ENCODE measurements around the gene EFCAB11.

Gene EFCAB11

DNA sequence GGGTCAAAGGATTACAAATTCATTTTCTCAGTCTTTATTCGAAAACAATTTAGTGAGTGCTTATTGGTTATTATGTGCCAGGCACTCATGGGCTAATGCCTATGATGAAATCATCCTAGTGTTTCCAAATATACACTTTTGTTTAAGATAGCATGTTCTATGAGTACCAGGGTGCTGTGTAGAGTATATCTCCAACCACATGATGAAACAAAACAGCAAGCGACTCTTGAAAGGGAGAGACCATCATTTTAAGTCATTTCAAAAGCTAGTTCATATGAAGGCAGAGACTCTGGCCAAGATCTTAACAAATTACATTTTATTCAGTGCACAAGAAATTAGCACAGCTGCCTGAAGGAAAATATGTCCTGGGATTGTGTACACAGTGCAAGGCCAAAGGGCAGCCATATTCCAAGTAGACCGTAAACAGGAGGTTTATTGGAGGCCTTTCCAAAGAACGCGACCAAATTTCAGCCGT, 204.2 kb downstream of the EFCAB11 start:
- TF ChIP-seq, protein P1, sequence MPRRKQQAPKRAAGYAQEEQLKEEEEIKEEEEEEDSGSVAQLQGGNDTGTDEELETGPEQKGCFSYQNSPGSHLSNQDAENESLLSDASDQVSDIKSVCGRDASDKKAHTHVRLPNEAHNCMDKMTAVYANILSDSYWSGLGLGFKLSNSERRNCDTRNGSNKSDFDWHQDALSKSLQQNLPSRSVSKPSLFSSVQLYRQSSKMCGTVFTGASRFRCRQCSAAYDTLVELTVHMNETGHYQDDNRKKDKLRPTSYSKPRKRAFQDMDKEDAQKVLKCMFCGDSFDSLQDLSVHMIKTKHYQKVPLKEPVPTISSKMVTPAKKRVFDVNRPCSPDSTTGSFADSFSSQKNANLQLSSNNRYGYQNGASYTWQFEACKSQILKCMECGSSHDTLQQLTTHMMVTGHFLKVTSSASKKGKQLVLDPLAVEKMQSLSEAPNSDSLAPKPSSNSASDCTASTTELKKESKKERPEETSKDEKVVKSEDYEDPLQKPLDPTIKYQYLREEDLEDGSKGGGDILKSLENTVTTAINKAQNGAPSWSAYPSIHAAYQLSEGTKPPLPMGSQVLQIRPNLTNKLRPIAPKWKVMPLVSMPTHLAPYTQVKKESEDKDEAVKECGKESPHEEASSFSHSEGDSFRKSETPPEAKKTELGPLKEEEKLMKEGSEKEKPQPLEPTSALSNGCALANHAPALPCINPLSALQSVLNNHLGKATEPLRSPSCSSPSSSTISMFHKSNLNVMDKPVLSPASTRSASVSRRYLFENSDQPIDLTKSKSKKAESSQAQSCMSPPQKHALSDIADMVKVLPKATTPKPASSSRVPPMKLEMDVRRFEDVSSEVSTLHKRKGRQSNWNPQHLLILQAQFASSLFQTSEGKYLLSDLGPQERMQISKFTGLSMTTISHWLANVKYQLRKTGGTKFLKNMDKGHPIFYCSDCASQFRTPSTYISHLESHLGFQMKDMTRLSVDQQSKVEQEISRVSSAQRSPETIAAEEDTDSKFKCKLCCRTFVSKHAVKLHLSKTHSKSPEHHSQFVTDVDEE (CRISPR knock-in tag; IDR thresholded peaks at IDR 0.05) = no peak
- ATAC-seq = no peak

DNA sequence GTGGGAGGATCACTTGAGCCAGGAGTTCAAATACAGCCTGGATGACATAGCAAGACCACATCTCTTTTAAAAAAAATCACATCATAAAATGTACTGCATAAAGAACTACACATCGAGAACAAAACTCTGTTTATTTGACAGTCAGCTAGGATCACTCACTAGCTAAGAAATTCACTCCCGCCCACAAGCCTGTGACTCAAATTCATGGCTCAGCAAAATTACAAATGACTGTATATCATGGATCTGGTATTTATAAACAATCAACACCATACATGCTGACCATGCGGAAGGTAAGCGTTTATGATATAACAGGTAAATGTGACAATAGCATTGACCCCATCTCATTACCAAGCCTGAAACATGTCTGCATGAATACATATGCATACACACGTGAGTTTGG, 206.5 kb downstream of the EFCAB11 start:
- TF ChIP-seq ZFP3 (CRISPR knock-in tag; IDR thresholded peaks at IDR 0.05) (no peak), ZNF8 (CRISPR knock-in tag; IDR thresholded peaks at IDR 0.05) (no peak), ZNF70 (CRISPR knock-in tag; IDR thresholded peaks at IDR 0.05) (no peak), ZFP30 (CRISPR knock-in tag; IDR thresholded peaks at IDR 0.05) (no peak), ZNF565 (CRISPR knock-in tag; conservative IDR thresholded peaks at IDR 0.05; ENCODE audit: low read depth) (no peak), PPARA (CRISPR knock-in tag; IDR thresholded peaks at IDR 0.05; ENCODE audit: borderline replicate concordance) (no peak), ESRRG (CRISPR knock-in tag; IDR thresholded peaks at IDR 0.05) (no peak), TOX (CRISPR knock-in tag; IDR thresholded peaks at IDR 0.05; ENCODE audit: borderline replicate concordance) (no peak), CSDC2 (CRISPR knock-in tag; IDR thresholded peaks at IDR 0.05) (no peak), ZC3H10 (CRISPR knock-in tag; IDR thresholded peaks at IDR 0.05) (no peak), BACH2 (CRISPR knock-in tag; IDR thresholded peaks at IDR 0.05; ENCODE audit: borderline replicate concordance) (no peak)
- TF ChIP-seq, protein P2, sequence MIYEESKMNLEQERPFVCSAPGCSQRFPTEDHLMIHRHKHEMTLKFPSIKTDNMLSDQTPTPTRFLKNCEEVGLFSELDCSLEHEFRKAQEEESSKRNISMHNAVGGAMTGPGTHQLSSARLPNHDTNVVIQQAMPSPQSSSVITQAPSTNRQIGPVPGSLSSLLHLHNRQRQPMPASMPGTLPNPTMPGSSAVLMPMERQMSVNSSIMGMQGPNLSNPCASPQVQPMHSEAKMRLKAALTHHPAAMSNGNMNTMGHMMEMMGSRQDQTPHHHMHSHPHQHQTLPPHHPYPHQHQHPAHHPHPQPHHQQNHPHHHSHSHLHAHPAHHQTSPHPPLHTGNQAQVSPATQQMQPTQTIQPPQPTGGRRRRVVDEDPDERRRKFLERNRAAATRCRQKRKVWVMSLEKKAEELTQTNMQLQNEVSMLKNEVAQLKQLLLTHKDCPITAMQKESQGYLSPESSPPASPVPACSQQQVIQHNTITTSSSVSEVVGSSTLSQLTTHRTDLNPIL (CRISPR knock-in tag; IDR thresholded peaks at IDR 0.05; ENCODE audit: low read depth) = no peak
- TF ChIP-seq, protein P3, sequence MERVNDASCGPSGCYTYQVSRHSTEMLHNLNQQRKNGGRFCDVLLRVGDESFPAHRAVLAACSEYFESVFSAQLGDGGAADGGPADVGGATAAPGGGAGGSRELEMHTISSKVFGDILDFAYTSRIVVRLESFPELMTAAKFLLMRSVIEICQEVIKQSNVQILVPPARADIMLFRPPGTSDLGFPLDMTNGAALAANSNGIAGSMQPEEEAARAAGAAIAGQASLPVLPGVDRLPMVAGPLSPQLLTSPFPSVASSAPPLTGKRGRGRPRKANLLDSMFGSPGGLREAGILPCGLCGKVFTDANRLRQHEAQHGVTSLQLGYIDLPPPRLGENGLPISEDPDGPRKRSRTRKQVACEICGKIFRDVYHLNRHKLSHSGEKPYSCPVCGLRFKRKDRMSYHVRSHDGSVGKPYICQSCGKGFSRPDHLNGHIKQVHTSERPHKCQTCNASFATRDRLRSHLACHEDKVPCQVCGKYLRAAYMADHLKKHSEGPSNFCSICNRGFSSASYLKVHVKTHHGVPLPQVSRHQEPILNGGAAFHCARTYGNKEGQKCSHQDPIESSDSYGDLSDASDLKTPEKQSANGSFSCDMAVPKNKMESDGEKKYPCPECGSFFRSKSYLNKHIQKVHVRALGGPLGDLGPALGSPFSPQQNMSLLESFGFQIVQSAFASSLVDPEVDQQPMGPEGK (CRISPR knock-in tag; IDR thresholded peaks at IDR 0.05; ENCODE audit: borderline replicate concordance) = no peak
- TF ChIP-seq, protein P4, sequence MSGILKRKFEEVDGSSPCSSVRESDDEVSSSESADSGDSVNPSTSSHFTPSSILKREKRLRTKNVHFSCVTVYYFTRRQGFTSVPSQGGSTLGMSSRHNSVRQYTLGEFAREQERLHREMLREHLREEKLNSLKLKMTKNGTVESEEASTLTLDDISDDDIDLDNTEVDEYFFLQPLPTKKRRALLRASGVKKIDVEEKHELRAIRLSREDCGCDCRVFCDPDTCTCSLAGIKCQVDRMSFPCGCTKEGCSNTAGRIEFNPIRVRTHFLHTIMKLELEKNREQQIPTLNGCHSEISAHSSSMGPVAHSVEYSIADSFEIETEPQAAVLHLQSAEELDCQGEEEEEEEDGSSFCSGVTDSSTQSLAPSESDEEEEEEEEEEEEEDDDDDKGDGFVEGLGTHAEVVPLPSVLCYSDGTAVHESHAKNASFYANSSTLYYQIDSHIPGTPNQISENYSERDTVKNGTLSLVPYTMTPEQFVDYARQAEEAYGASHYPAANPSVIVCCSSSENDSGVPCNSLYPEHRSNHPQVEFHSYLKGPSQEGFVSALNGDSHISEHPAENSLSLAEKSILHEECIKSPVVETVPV (CRISPR knock-in tag; IDR thresholded peaks at IDR 0.05) = no peak
- TF ChIP-seq, protein P1 (CRISPR knock-in tag; IDR thresholded peaks at IDR 0.05) = no peak
- ATAC-seq = no peak

DNA sequence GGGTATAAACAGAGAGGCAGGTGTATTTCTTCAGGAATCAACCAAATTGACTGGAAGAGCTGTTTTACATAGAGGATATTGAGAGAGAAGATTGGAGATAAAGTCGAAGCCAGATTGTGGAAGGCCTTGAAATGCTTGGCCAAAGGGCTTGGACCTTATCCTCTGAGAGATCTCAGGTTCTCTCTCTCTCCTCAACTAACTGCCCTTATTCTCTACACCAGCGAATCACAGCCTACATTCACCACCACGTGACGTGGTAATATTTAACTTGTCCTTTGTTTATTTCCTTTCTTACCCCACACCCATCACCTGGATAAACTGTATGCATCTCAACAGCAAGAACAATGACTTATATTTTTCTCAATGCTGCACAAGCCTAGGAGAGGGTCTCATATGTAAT, 207.4 kb downstream of the EFCAB11 start:
- TF ChIP-seq SNAI2 (CRISPR knock-in tag; IDR thresholded peaks at IDR 0.05) = no peak
- TF ChIP-seq, protein P3 (CRISPR knock-in tag; IDR thresholded peaks at IDR 0.05; ENCODE audit: borderline replicate concordance) = no peak
- no peak for ATAC-seq
